Measurements from ENCODE around the gene FAAP100. TPM values are rescaled to one million over a fixed set of nuclear protein-coding genes. Genes with fewer than 3 reads are reported as not detected.

FAAP100 gene
- total RNA-seq, 2 experiments from 2014 or later, result 33.5 to 39.7 TPM

GRCh38 chr17:81539961-81540675 is 12.0 kb downstream of the FAAP100 start:
- no peak for DNase-seq
- POLR2A ChIA-PET, result no interaction called here
- H3K4me1 Mint-ChIP-seq (ENCODE audit: low read depth), result no peaks in the 10 kb centered on the region
- intact Hi-C loops (cut with micrococcal nuclease), result no loop called here
- H3K27me3 Mint-ChIP-seq, result peaks cover 5% of the 10 kb centered on the region
- CTCF ChIA-PET, result no interaction called here
- H3K9me3 Mint-ChIP-seq, result no peaks in the 10 kb centered on the region
- no peak overlapping the region for H3K4me3 Mint-ChIP-seq
- peaks cover 22% of the 10 kb centered on the region for H3K36me3 Mint-ChIP-seq
- no peak overlapping the region for H3K27ac Mint-ChIP-seq

GRCh38 chr17:81539571-81539900 is 12.6 kb downstream of the FAAP100 start:
- peaks cover 22% of the 10 kb centered on the region for H3K36me3 Mint-ChIP-seq
- H3K4me3 Mint-ChIP-seq, result no peak overlapping the region
- H3K27ac Mint-ChIP-seq, result no peak overlapping the region
- no peak for DNase-seq
- no peaks in the 10 kb centered on the region for H3K9me3 Mint-ChIP-seq
- ChIA-PET CTCF (no interaction called here), POLR2A (no interaction called here)
- intact Hi-C loops (cut with micrococcal nuclease), result no loop called here
- peaks cover 8% of the 10 kb centered on the region for H3K27me3 Mint-ChIP-seq
- H3K4me1 Mint-ChIP-seq (ENCODE audit: low read depth), result no peaks in the 10 kb centered on the region

DNA sequence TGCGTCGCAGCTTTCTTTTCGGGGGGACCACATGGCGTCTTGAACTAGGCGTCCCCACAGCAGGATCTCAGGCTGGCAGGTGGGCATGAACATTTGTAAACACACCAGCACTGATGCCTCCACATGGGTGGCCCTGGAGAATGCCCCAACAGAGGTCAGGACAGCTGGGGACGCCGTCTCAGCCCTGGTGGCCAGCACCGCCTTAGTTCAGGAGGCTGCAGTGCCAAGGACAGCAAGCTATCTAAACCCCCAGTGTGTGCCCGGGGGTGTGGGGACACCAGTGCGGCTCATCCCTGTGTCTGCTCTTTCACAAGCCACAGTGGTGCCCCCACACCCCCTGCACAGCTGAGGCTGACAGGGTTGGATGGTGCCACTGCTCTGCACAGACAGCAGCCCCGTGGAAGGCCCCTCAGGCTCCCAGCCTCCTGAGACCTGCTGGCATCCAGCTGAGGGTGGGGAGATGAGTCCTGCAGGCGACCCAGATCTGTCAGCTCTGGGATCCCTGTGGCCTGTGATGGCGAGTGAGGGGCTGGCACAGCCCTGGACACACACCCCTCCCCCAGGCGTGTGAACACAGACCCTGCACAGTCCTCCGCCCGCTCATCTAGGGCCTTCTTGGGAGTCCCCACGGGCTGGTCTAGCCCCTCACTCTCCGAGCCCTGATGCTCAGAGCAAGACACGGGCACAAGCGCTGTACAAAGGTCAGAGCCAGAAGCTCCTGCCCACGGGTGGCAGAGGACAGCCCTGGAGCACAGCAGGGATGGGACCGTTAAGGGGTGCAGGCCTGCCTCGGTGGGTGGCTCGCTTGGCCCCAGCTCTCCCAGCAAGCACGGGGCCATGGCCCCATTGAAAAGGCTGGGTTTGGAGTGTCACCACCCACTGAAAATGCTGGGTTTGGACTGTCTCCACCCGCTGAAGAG is 13.2 kb downstream of the FAAP100 start:
- ChIA-PET POLR2A (no interaction called here), CTCF (interaction anchor here (0.6 kb wide), 1 partner anchor 14 kb away, joined by 3 read pairs; the partner anchor contains the start of gene FAAP100)
- no peak overlapping the region for H3K4me3 Mint-ChIP-seq
- no peak for DNase-seq
- H3K9me3 Mint-ChIP-seq, result no peaks in the 10 kb centered on the region
- H3K27me3 Mint-ChIP-seq, result peaks cover 8% of the 10 kb centered on the region
- H3K4me1 Mint-ChIP-seq (ENCODE audit: low read depth), result no peaks in the 10 kb centered on the region
- intact Hi-C loops (cut with micrococcal nuclease), result no loop called here
- H3K27ac Mint-ChIP-seq, result no peak overlapping the region
- peaks cover 22% of the 10 kb centered on the region for H3K36me3 Mint-ChIP-seq

DNA sequence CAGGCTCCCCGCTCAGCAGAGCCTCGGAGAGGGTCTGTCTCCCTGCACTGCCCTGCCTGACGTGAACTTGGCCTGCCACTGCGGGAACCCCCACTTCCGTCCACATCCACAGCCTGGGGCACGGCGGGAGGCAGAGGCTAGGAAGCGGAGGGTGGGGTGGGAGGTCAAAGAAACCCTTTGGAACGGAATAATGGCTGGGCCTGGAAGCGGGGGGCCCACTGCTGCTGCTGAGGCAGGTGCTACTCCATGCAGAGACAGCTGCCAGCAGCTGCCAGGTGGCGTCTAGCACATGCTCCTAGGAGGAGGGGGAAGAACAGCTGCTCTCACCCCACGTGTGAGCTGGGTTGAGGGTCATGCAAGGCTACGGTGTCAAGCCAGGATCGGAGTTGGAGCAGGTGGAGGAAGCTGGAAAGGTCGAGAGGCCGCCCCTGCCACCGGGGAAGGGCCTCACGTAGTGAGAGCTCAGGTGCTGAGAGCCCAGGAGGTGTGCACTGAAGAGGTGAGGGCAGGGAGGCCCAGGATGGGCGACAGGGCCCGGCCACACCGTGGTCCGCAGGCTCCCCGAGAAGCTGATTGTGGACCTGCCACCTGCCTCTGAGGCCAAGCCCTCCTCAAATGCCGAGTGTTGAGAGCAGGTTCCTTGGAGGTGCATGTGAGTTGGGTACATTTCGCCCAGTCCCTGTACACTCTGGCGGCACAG is 14.1 kb downstream of the FAAP100 start:
- Mint-ChIP-seq H3K36me3 (peaks cover 16% of the 10 kb centered on the region), H3K4me1 (ENCODE audit: low read depth) (no peaks in the 10 kb centered on the region), H3K4me3 (no peak overlapping the region), H3K27ac (no peak overlapping the region), H3K9me3 (no peaks in the 10 kb centered on the region), H3K27me3 (peaks cover 14% of the 10 kb centered on the region)
- ChIA-PET CTCF (interaction anchor here (0.6 kb wide), 1 partner anchor 14 kb away, joined by 3 read pairs; the partner anchor contains the start of gene FAAP100), POLR2A (no interaction called here)
- intact Hi-C loops (cut with micrococcal nuclease), result no loop called here
- DNase-seq, result no peak

GRCh38 chr17:81537343-81537855 is 14.8 kb downstream of the FAAP100 start:
- CTCF ChIA-PET, result no interaction called here
- H3K27me3 Mint-ChIP-seq, result peaks cover 14% of the 10 kb centered on the region
- peaks cover 14% of the 10 kb centered on the region for H3K36me3 Mint-ChIP-seq
- no peak overlapping the region for H3K4me3 Mint-ChIP-seq
- POLR2A ChIA-PET, result no interaction called here
- no peaks in the 10 kb centered on the region for H3K9me3 Mint-ChIP-seq
- no peaks in the 10 kb centered on the region for H3K4me1 Mint-ChIP-seq (ENCODE audit: low read depth)
- DNase-seq, result peak; percentile 46
- intact Hi-C loops (cut with micrococcal nuclease), result no loop called here
- H3K27ac Mint-ChIP-seq, result no peak overlapping the region

DNA sequence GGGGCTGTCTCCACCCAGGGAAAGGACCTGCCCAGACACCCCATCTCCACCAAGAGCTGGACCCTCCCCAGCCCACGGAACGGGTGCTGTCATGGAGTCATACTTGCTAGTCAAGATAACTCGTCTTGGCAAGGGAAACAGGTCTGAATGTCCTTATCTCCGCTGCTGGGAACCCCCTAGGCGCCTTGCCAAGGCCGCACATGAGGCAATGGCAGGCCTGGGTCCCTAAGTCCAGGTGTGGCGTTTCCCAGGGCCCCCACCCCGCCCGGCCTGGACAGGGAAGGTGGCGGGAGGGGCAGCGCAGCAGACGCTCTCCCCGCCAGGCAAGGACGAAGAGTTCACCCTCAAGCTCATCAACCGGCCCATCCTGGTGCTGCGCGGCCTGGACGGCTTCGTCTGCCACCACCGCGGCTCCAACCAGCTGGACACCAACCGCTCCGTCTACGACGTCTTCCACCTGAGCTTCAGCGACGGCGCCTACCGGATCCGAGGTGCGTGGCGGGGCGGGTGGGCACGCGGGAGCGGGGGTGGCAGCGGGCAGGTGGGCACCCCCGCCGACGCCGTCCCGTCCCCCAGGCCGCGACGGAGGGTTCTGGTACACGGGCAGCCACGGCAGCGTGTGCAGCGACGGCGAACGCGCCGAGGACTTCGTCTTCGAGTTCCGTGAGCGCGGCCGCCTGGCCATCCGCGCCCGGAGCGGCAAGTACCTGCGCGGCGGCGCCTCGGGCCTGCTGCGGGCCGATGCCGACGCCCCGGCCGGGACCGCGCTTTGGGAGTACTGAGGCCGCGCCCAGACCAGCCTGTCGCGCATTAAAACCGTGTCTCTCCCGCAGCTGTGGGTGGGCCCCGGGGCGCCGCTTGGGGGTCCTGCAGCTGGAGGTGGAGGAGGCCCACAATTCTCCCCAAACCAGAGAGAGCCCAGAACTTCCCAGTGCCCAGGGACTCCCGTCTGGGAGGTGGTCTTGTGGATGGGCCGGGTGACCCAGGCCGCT is 15.6 kb downstream of the FAAP100 start:
- no peak for DNase-seq
- ChIA-PET POLR2A (interaction anchor here (1.3 kb wide), 2 partner anchors 16 to 24 kb away, joined by 4 read pairs; partner anchors contain the start of genes ACTG1 and FAAP100), CTCF (no interaction called here)
- H3K4me1 Mint-ChIP-seq (ENCODE audit: low read depth), result no peaks in the 10 kb centered on the region
- intact Hi-C loops (cut with micrococcal nuclease), result no loop called here
- peaks cover 11% of the 10 kb centered on the region for H3K36me3 Mint-ChIP-seq
- no peak overlapping the region for H3K27ac Mint-ChIP-seq
- H3K9me3 Mint-ChIP-seq, result no peaks in the 10 kb centered on the region
- H3K4me3 Mint-ChIP-seq, result no peak overlapping the region
- H3K27me3 Mint-ChIP-seq, result peaks cover 14% of the 10 kb centered on the region

DNA sequence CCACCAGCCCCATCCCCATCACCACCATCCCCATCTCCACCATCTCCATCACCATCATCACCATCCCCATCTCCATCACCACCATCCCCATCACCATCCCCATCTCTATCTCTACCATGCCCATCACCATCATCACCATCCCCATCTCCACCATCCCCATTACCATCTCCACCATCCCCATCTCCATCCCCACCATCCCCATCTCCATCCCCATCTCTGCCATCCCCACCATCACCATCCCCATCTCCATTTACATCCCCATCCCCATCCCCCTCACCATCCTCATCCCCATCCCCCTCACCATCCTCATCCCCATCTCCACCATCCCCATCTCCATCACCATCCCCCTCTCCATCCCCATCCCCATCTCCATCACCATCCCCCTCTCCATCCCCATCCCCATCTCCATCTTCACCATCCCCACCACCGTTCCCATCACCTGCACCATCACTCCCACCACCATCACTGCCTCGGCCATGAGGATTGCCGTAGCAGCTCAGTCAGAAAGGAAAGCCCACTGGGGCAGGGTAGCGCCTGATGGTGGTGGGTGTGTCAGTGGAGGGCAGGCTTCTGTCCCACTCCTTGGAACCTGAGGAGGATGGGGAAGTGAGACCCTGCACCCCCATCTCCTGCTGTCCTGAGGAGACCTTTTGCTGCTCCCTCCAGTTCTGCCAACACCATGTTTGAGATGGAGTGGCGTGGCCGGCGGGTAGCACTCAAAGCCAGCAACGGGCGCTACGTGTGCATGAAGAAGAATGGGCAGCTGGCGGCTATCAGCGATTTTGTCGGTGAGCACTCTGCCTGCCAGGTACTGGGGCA is 16.5 kb downstream of the FAAP100 start:
- intact Hi-C loops (cut with micrococcal nuclease), result no loop called here
- Mint-ChIP-seq H3K4me1 (ENCODE audit: low read depth) (no peaks in the 10 kb centered on the region), H3K36me3 (peaks cover 8% of the 10 kb centered on the region), H3K9me3 (no peaks in the 10 kb centered on the region), H3K27me3 (peaks cover 14% of the 10 kb centered on the region), H3K27ac (no peak overlapping the region), H3K4me3 (no peak overlapping the region)
- ChIA-PET POLR2A (interaction anchor here (1.3 kb wide), 2 partner anchors 17 to 23 kb away, joined by 4 read pairs; partner anchors contain the start of genes ACTG1 and FAAP100), CTCF (no interaction called here)
- DNase-seq, result no peak

DNA sequence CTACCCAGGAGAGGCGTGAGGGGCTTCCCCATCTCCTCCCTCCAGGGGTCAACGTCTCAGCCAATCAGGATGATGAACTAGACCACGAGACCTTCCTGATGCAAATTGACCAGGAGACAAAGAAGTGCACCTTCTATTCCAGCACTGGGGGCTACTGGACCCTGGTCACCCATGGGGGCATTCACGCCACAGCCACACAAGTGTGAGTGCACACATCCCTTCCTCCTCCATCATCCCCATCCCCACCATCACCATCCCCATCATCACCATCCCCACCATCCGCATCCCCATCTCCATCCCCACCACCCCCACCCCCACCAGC is 17.2 kb downstream of the FAAP100 start:
- H3K4me1 Mint-ChIP-seq (ENCODE audit: low read depth), result no peaks in the 10 kb centered on the region
- CTCF ChIA-PET, result no interaction called here
- intact Hi-C loops (cut with micrococcal nuclease), result no loop called here
- H3K27me3 Mint-ChIP-seq, result peaks cover 14% of the 10 kb centered on the region
- H3K4me3 Mint-ChIP-seq, result no peak overlapping the region
- POLR2A ChIA-PET, result no interaction called here
- no peak for DNase-seq
- H3K27ac Mint-ChIP-seq, result no peak overlapping the region
- peaks cover 6% of the 10 kb centered on the region for H3K36me3 Mint-ChIP-seq
- H3K9me3 Mint-ChIP-seq, result no peaks in the 10 kb centered on the region

- intact Hi-C loops (cut with micrococcal nuclease), result no loop called here
- Mint-ChIP-seq H3K9me3 (no peaks in the 10 kb centered on the region), H3K36me3 (peaks cover 5% of the 10 kb centered on the region), H3K27ac (no peak overlapping the region), H3K4me1 (ENCODE audit: low read depth) (no peaks in the 10 kb centered on the region), H3K4me3 (no peak overlapping the region), H3K27me3 (peaks cover 14% of the 10 kb centered on the region)
- ChIA-PET POLR2A (no interaction called here), CTCF (no interaction called here)
- no peak for DNase-seq
Measured at GRCh38 chr17:81534157-81535006, 17.8 kb downstream of the FAAP100 start.

GRCh38 chr17:81533339-81534141 is 18.6 kb downstream of the FAAP100 start:
- H3K9me3 Mint-ChIP-seq, result no peaks in the 10 kb centered on the region
- peaks cover 14% of the 10 kb centered on the region for H3K27me3 Mint-ChIP-seq
- no peak overlapping the region for H3K4me3 Mint-ChIP-seq
- intact Hi-C loops (cut with micrococcal nuclease), result no loop called here
- H3K4me1 Mint-ChIP-seq (ENCODE audit: low read depth), result no peaks in the 10 kb centered on the region
- DNase-seq, result no peak
- ChIA-PET CTCF (no interaction called here), POLR2A (no interaction called here)
- peaks cover 4% of the 10 kb centered on the region for H3K36me3 Mint-ChIP-seq
- H3K27ac Mint-ChIP-seq, result no peak overlapping the region

Data from activated CD4-positive, alpha-beta memory T cell treated with anti-CD3 and anti-CD28 coated beads for 36 hours (primary cell).